ENCODE results near the gene UXS1. TPM values are rescaled to one million over a fixed set of nuclear protein-coding genes. Genes with fewer than 3 reads are reported as not detected.

UXS1 gene
- polyA plus RNA-seq, 4 donors: 5.1 to 45.4 (median 10.9) TPM

GRCh38 chr2:106157416-106157815 is 36.7 kb downstream of the UXS1 start:
- Histone ChIP-seq H3K9me3 (ENCODE audit: control insufficient read depth in 2 of 2, insufficient read depth in 1 of 2, low read depth in 1 of 2, low read length in 1 of 2) (peaks cover 0 to 20% of the 10 kb centered on the region in 2 donors), H3K27ac (ENCODE audit: low read depth in 1 of 3, low read length in 2 of 3) (no peak overlapping the region), H3K4me3 (ENCODE audit: low read depth in 1 of 3, low read length in 3 of 3) (no peak overlapping the region), H3K36me3 (ENCODE audit: control insufficient read depth in 3 of 3, insufficient read depth in 2 of 3, low read depth in 1 of 3, low read length in 3 of 3) (peaks cover 2 to 29% (median 4%) of the 10 kb centered on the region in 3 donors), H3K27me3 (ENCODE audit: control insufficient read depth in 3 of 3, insufficient read depth in 3 of 3, low read length in 3 of 3) (no peaks in the 10 kb centered on the region), H3K4me1 (ENCODE audit: control insufficient read depth in 3 of 3, insufficient read depth in 2 of 3, low read depth in 1 of 3, low read length in 2 of 3) (no peaks in the 10 kb centered on the region)
- DNase-seq (no peak), FAIRE-seq (no peak)
- WGBS, 3 donors: 88 to 93% (median 92%) methylated on average over 3 of the region's 3 CpGs

- Histone ChIP-seq H3K4me1 (ENCODE audit: control insufficient read depth in 3 of 3, insufficient read depth in 2 of 3, low read depth in 1 of 3, low read length in 2 of 3) (no peaks in the 10 kb centered on the region), H3K36me3 (ENCODE audit: control insufficient read depth in 3 of 3, insufficient read depth in 2 of 3, low read depth in 1 of 3, low read length in 3 of 3) (peaks cover 2 to 29% (median 4%) of the 10 kb centered on the region in 3 donors), H3K27ac (ENCODE audit: low read depth in 1 of 3, low read length in 2 of 3) (no peak overlapping the region), H3K4me3 (ENCODE audit: low read depth in 1 of 3, low read length in 3 of 3) (no peak overlapping the region), H3K27me3 (ENCODE audit: control insufficient read depth in 3 of 3, insufficient read depth in 3 of 3, low read length in 3 of 3) (no peaks in the 10 kb centered on the region), H3K9me3 (ENCODE audit: control insufficient read depth in 2 of 2, insufficient read depth in 1 of 2, low read depth in 1 of 2, low read length in 1 of 2) (peaks cover 0 to 20% of the 10 kb centered on the region in 2 donors)
- WGBS, 3 donors: 91 to 94% (median 93%) methylated on average over 10 of the region's 10 CpGs
- no peak for FAIRE-seq
- DNase-seq: no peak
Measured at GRCh38 chr2:106156305-106157296, 37.5 kb downstream of the UXS1 start.

GRCh38 chr2:106153781-106154180 is 40.3 kb downstream of the UXS1 start:
- Histone ChIP-seq H3K27ac (ENCODE audit: low read depth in 1 of 3, low read length in 2 of 3) (no peak overlapping the region), H3K4me3 (ENCODE audit: low read depth in 1 of 3, low read length in 3 of 3) (no peak overlapping the region), H3K9me3 (ENCODE audit: control insufficient read depth in 2 of 2, insufficient read depth in 1 of 2, low read depth in 1 of 2, low read length in 1 of 2) (peaks cover 0 to 20% of the 10 kb centered on the region in 2 donors), H3K36me3 (ENCODE audit: control insufficient read depth in 3 of 3, insufficient read depth in 2 of 3, low read depth in 1 of 3, low read length in 3 of 3) (peaks cover 2 to 13% (median 2%) of the 10 kb centered on the region in 3 donors), H3K4me1 (ENCODE audit: control insufficient read depth in 3 of 3, insufficient read depth in 2 of 3, low read depth in 1 of 3, low read length in 2 of 3) (no peaks in the 10 kb centered on the region), H3K27me3 (ENCODE audit: control insufficient read depth in 3 of 3, insufficient read depth in 3 of 3, low read length in 3 of 3) (no peaks in the 10 kb centered on the region)
- FAIRE-seq (no peak), DNase-seq (no peak)
- 89 to 100% (median 89%) methylated on average over 1 of the region's 1 CpG for WGBS, 3 donors

GRCh38 chr2:106147665-106148064 is 46.4 kb downstream of the UXS1 start:
- H3K9me3 ChIP-seq (ENCODE audit: control insufficient read depth in 2 of 2, insufficient read depth in 1 of 2, low read depth in 1 of 2, low read length in 1 of 2): peaks cover 0 to 3% of the 10 kb centered on the region in 2 donors
- DNase-seq: no peak
- H3K4me3 ChIP-seq (ENCODE audit: low read depth in 1 of 3, low read length in 3 of 3): no peak overlapping the region
- 70 to 92% (median 80%) methylated on average over 3 of the region's 3 CpGs for WGBS, 3 donors
- no peak for FAIRE-seq
- peaks cover 0 to 21% (median 0%) of the 10 kb centered on the region in 3 donors for H3K36me3 ChIP-seq (ENCODE audit: control insufficient read depth in 3 of 3, insufficient read depth in 2 of 3, low read depth in 1 of 3, low read length in 3 of 3)
- no peaks in the 10 kb centered on the region for H3K27me3 ChIP-seq (ENCODE audit: control insufficient read depth in 3 of 3, insufficient read depth in 3 of 3, low read length in 3 of 3)
- H3K27ac ChIP-seq (ENCODE audit: low read depth in 1 of 3, low read length in 2 of 3): no peak overlapping the region
- no peaks in the 10 kb centered on the region for H3K4me1 ChIP-seq (ENCODE audit: control insufficient read depth in 3 of 3, insufficient read depth in 2 of 3, low read depth in 1 of 3, low read length in 2 of 3)

GRCh38 chr2:106147159-106147558 is 46.9 kb downstream of the UXS1 start:
- no peaks in the 10 kb centered on the region for H3K27me3 ChIP-seq (ENCODE audit: control insufficient read depth in 3 of 3, insufficient read depth in 3 of 3, low read length in 3 of 3)
- FAIRE-seq (no peak), DNase-seq (no peak)
- peaks cover 0 to 21% (median 0%) of the 10 kb centered on the region in 3 donors for H3K36me3 ChIP-seq (ENCODE audit: control insufficient read depth in 3 of 3, insufficient read depth in 2 of 3, low read depth in 1 of 3, low read length in 3 of 3)
- H3K9me3 ChIP-seq (ENCODE audit: control insufficient read depth in 2 of 2, insufficient read depth in 1 of 2, low read depth in 1 of 2, low read length in 1 of 2): no peaks in the 10 kb centered on the region
- no peak overlapping the region for H3K4me3 ChIP-seq (ENCODE audit: low read depth in 1 of 3, low read length in 3 of 3)
- H3K4me1 ChIP-seq (ENCODE audit: control insufficient read depth in 3 of 3, insufficient read depth in 2 of 3, low read depth in 1 of 3, low read length in 2 of 3): no peaks in the 10 kb centered on the region
- WGBS, 3 donors: 43 to 56% (median 54%) methylated on average over 3 of the region's 3 CpGs
- no peak overlapping the region for H3K27ac ChIP-seq (ENCODE audit: low read depth in 1 of 3, low read length in 2 of 3)

GRCh38 chr2:106144621-106145331 is 49.3 kb downstream of the UXS1 start:
- H3K27me3 ChIP-seq (ENCODE audit: control insufficient read depth in 3 of 3, insufficient read depth in 3 of 3, low read length in 3 of 3): no peaks in the 10 kb centered on the region
- DNase-seq (no peak), FAIRE-seq (no peak)
- H3K27ac ChIP-seq (ENCODE audit: low read depth in 1 of 3, low read length in 2 of 3): no peak overlapping the region
- H3K9me3 ChIP-seq (ENCODE audit: control insufficient read depth in 2 of 2, insufficient read depth in 1 of 2, low read depth in 1 of 2, low read length in 1 of 2): no peaks in the 10 kb centered on the region
- WGBS, 3 donors: 76 to 86% (median 79%) methylated on average over 21 of the region's 21 CpGs
- H3K36me3 ChIP-seq (ENCODE audit: control insufficient read depth in 3 of 3, insufficient read depth in 2 of 3, low read depth in 1 of 3, low read length in 3 of 3): peaks cover 0 to 18% (median 0%) of the 10 kb centered on the region in 3 donors
- no peak overlapping the region for H3K4me3 ChIP-seq (ENCODE audit: low read depth in 1 of 3, low read length in 3 of 3)
- H3K4me1 ChIP-seq (ENCODE audit: control insufficient read depth in 3 of 3, insufficient read depth in 2 of 3, low read depth in 1 of 3, low read length in 2 of 3): peaks cover 0 to 3% (median 0%) of the 10 kb centered on the region in 3 donors

- WGBS, 3 donors: 95 to 97% (median 97%) methylated on average over 7 of the region's 7 CpGs
- Histone ChIP-seq H3K27ac (ENCODE audit: low read depth in 1 of 3, low read length in 2 of 3) (no peak overlapping the region), H3K4me1 (ENCODE audit: control insufficient read depth in 3 of 3, insufficient read depth in 2 of 3, low read depth in 1 of 3, low read length in 2 of 3) (peaks cover 0 to 13% (median 3%) of the 10 kb centered on the region in 3 donors), H3K9me3 (ENCODE audit: control insufficient read depth in 2 of 2, insufficient read depth in 1 of 2, low read depth in 1 of 2, low read length in 1 of 2) (no peaks in the 10 kb centered on the region), H3K4me3 (ENCODE audit: low read depth in 1 of 3, low read length in 3 of 3) (no peak overlapping the region), H3K36me3 (ENCODE audit: control insufficient read depth in 3 of 3, insufficient read depth in 2 of 3, low read depth in 1 of 3, low read length in 3 of 3) (peaks cover 0 to 18% (median 0%) of the 10 kb centered on the region in 3 donors), H3K27me3 (ENCODE audit: control insufficient read depth in 3 of 3, insufficient read depth in 3 of 3, low read length in 3 of 3) (no peaks in the 10 kb centered on the region)
- FAIRE-seq (no peak), DNase-seq (no peak)
Measured at GRCh38 chr2:106143495-106144215, 50.4 kb downstream of the UXS1 start.

- Histone ChIP-seq H3K27ac (ENCODE audit: low read depth in 1 of 3, low read length in 2 of 3) (no peak overlapping the region), H3K4me1 (ENCODE audit: control insufficient read depth in 3 of 3, insufficient read depth in 2 of 3, low read depth in 1 of 3, low read length in 2 of 3) (peaks cover 0 to 21% (median 3%) of the 10 kb centered on the region in 3 donors), H3K4me3 (ENCODE audit: low read depth in 1 of 3, low read length in 3 of 3) (no peak overlapping the region), H3K36me3 (ENCODE audit: control insufficient read depth in 3 of 3, insufficient read depth in 2 of 3, low read depth in 1 of 3, low read length in 3 of 3) (peaks cover 0 to 22% (median 0%) of the 10 kb centered on the region in 3 donors), H3K27me3 (ENCODE audit: control insufficient read depth in 3 of 3, insufficient read depth in 3 of 3, low read length in 3 of 3) (no peaks in the 10 kb centered on the region), H3K9me3 (ENCODE audit: control insufficient read depth in 2 of 2, insufficient read depth in 1 of 2, low read depth in 1 of 2, low read length in 1 of 2) (no peaks in the 10 kb centered on the region)
- WGBS, 3 donors: 81 to 90% (median 83%) methylated on average over 3 of the region's 3 CpGs
- DNase-seq (no peak), FAIRE-seq (no peak)
Measured at GRCh38 chr2:106142683-106143082, 51.4 kb downstream of the UXS1 start.

Data from small intestine (tissue), 7 donors.